ENCODE results near the gene FGF12.

Gene FGF12

GRCh38 chr3:192249516-192249915 is 477.8 kb downstream of the FGF12 start:
- H3K4me3 ChIP-seq (ENCODE audit: low read length) = no peak overlapping the region
- no peaks in the 10 kb centered on the region for H3K36me3 ChIP-seq (ENCODE audit: control insufficient read depth, insufficient read depth, low read length)
- H3K9ac ChIP-seq (ENCODE audit: low read length) = no peak overlapping the region
- no peak overlapping the region for H3K27ac ChIP-seq (ENCODE audit: low read depth, low read length)
- no peaks in the 10 kb centered on the region for H3K27me3 ChIP-seq (ENCODE audit: control insufficient read depth, insufficient read depth, low read length)
- no peaks in the 10 kb centered on the region for H3K4me1 ChIP-seq (ENCODE audit: control insufficient read depth, insufficient read depth, low read length)

GRCh38 chr3:192246847-192247559 is 480.3 kb downstream of the FGF12 start:
- H3K27ac ChIP-seq (ENCODE audit: low read depth, low read length) = no peak overlapping the region
- no peak overlapping the region for H3K9ac ChIP-seq (ENCODE audit: low read length)
- no peaks in the 10 kb centered on the region for H3K36me3 ChIP-seq (ENCODE audit: control insufficient read depth, insufficient read depth, low read length)
- H3K4me3 ChIP-seq (ENCODE audit: low read length) = no peak overlapping the region
- H3K4me1 ChIP-seq (ENCODE audit: control insufficient read depth, insufficient read depth, low read length) = no peaks in the 10 kb centered on the region
- H3K27me3 ChIP-seq (ENCODE audit: control insufficient read depth, insufficient read depth, low read length) = no peaks in the 10 kb centered on the region

- Histone ChIP-seq H3K9ac (ENCODE audit: low read length) (no peak overlapping the region), H3K36me3 (ENCODE audit: control insufficient read depth, insufficient read depth, low read length) (no peaks in the 10 kb centered on the region), H3K27ac (ENCODE audit: low read depth, low read length) (no peak overlapping the region), H3K27me3 (ENCODE audit: control insufficient read depth, insufficient read depth, low read length) (no peaks in the 10 kb centered on the region), H3K4me3 (ENCODE audit: low read length) (no peak overlapping the region), H3K4me1 (ENCODE audit: control insufficient read depth, insufficient read depth, low read length) (no peaks in the 10 kb centered on the region)
These were observed 482.8 kb downstream of the FGF12 start for GRCh38 chr3:192244591-192244990.

GRCh38 chr3:192239956-192240355 is 487.4 kb downstream of the FGF12 start:
- Histone ChIP-seq H3K4me1 (ENCODE audit: control insufficient read depth, insufficient read depth, low read length) (no peaks in the 10 kb centered on the region), H3K27ac (ENCODE audit: low read depth, low read length) (no peak overlapping the region), H3K9ac (ENCODE audit: low read length) (no peak overlapping the region), H3K36me3 (ENCODE audit: control insufficient read depth, insufficient read depth, low read length) (no peaks in the 10 kb centered on the region), H3K4me3 (ENCODE audit: low read length) (no peak overlapping the region), H3K27me3 (ENCODE audit: control insufficient read depth, insufficient read depth, low read length) (no peaks in the 10 kb centered on the region)

- Histone ChIP-seq H3K36me3 (ENCODE audit: control insufficient read depth, insufficient read depth, low read length) (no peaks in the 10 kb centered on the region), H3K27ac (ENCODE audit: low read depth, low read length) (no peak overlapping the region), H3K4me3 (ENCODE audit: low read length) (no peak overlapping the region), H3K4me1 (ENCODE audit: control insufficient read depth, insufficient read depth, low read length) (no peaks in the 10 kb centered on the region), H3K9ac (ENCODE audit: low read length) (no peak overlapping the region), H3K27me3 (ENCODE audit: control insufficient read depth, insufficient read depth, low read length) (no peaks in the 10 kb centered on the region)
These were observed 489.2 kb downstream of the FGF12 start for GRCh38 chr3:192237992-192238608.

GRCh38 chr3:192229866-192230265 is 497.5 kb downstream of the FGF12 start:
- Histone ChIP-seq H3K9ac (ENCODE audit: low read length) (no peak overlapping the region), H3K4me1 (ENCODE audit: control insufficient read depth, insufficient read depth, low read length) (no peaks in the 10 kb centered on the region), H3K27me3 (ENCODE audit: control insufficient read depth, insufficient read depth, low read length) (no peaks in the 10 kb centered on the region), H3K36me3 (ENCODE audit: control insufficient read depth, insufficient read depth, low read length) (no peaks in the 10 kb centered on the region), H3K27ac (ENCODE audit: low read depth, low read length) (no peak overlapping the region), H3K4me3 (ENCODE audit: low read length) (no peak overlapping the region)

- Histone ChIP-seq H3K27ac (ENCODE audit: low read depth, low read length) (no peak overlapping the region), H3K27me3 (ENCODE audit: control insufficient read depth, insufficient read depth, low read length) (no peaks in the 10 kb centered on the region), H3K4me3 (ENCODE audit: low read length) (no peak overlapping the region), H3K9ac (ENCODE audit: low read length) (no peak overlapping the region), H3K36me3 (ENCODE audit: control insufficient read depth, insufficient read depth, low read length) (no peaks in the 10 kb centered on the region), H3K4me1 (ENCODE audit: control insufficient read depth, insufficient read depth, low read length) (no peaks in the 10 kb centered on the region)
These were observed 502.6 kb downstream of the FGF12 start for GRCh38 chr3:192224634-192225155.

- Histone ChIP-seq H3K9ac (ENCODE audit: low read length) (no peak overlapping the region), H3K4me1 (ENCODE audit: control insufficient read depth, insufficient read depth, low read length) (no peaks in the 10 kb centered on the region), H3K4me3 (ENCODE audit: low read length) (no peak overlapping the region), H3K27ac (ENCODE audit: low read depth, low read length) (no peak overlapping the region), H3K36me3 (ENCODE audit: control insufficient read depth, insufficient read depth, low read length) (no peaks in the 10 kb centered on the region), H3K27me3 (ENCODE audit: control insufficient read depth, insufficient read depth, low read length) (no peaks in the 10 kb centered on the region)
These were observed 503.5 kb downstream of the FGF12 start for GRCh38 chr3:192223815-192224214.

- no peaks in the 10 kb centered on the region for H3K36me3 ChIP-seq (ENCODE audit: control insufficient read depth, insufficient read depth, low read length)
- H3K4me3 ChIP-seq (ENCODE audit: low read length) = no peak overlapping the region
- no peak overlapping the region for H3K9ac ChIP-seq (ENCODE audit: low read length)
- no peak overlapping the region for H3K27ac ChIP-seq (ENCODE audit: low read depth, low read length)
- H3K4me1 ChIP-seq (ENCODE audit: control insufficient read depth, insufficient read depth, low read length) = no peaks in the 10 kb centered on the region
- H3K27me3 ChIP-seq (ENCODE audit: control insufficient read depth, insufficient read depth, low read length) = no peaks in the 10 kb centered on the region
These were observed 506.4 kb downstream of the FGF12 start for GRCh38 chr3:192220915-192221314.

- Histone ChIP-seq H3K4me1 (ENCODE audit: control insufficient read depth, insufficient read depth, low read length) (no peaks in the 10 kb centered on the region), H3K4me3 (ENCODE audit: low read length) (no peak overlapping the region), H3K36me3 (ENCODE audit: control insufficient read depth, insufficient read depth, low read length) (no peaks in the 10 kb centered on the region), H3K9ac (ENCODE audit: low read length) (no peak overlapping the region), H3K27ac (ENCODE audit: low read depth, low read length) (no peak overlapping the region), H3K27me3 (ENCODE audit: control insufficient read depth, insufficient read depth, low read length) (no peaks in the 10 kb centered on the region)
These were observed 507.4 kb downstream of the FGF12 start for GRCh38 chr3:192219926-192220325.

- Histone ChIP-seq H3K27ac (ENCODE audit: low read depth, low read length) (no peak overlapping the region), H3K9ac (ENCODE audit: low read length) (no peak overlapping the region), H3K4me1 (ENCODE audit: control insufficient read depth, insufficient read depth, low read length) (no peaks in the 10 kb centered on the region), H3K27me3 (ENCODE audit: control insufficient read depth, insufficient read depth, low read length) (no peaks in the 10 kb centered on the region), H3K36me3 (ENCODE audit: control insufficient read depth, insufficient read depth, low read length) (no peaks in the 10 kb centered on the region), H3K4me3 (ENCODE audit: low read length) (no peak overlapping the region)
These were observed 511.3 kb downstream of the FGF12 start for GRCh38 chr3:192216067-192216466.

GRCh38 chr3:192212979-192213378 is 514.4 kb downstream of the FGF12 start:
- no peak overlapping the region for H3K27ac ChIP-seq (ENCODE audit: low read depth, low read length)
- H3K4me3 ChIP-seq (ENCODE audit: low read length) = no peak overlapping the region
- H3K9ac ChIP-seq (ENCODE audit: low read length) = no peak overlapping the region
- H3K36me3 ChIP-seq (ENCODE audit: control insufficient read depth, insufficient read depth, low read length) = no peaks in the 10 kb centered on the region
- no peaks in the 10 kb centered on the region for H3K4me1 ChIP-seq (ENCODE audit: control insufficient read depth, insufficient read depth, low read length)
- H3K27me3 ChIP-seq (ENCODE audit: control insufficient read depth, insufficient read depth, low read length) = no peaks in the 10 kb centered on the region

GRCh38 chr3:192212335-192212734 is 515.0 kb downstream of the FGF12 start:
- no peaks in the 10 kb centered on the region for H3K27me3 ChIP-seq (ENCODE audit: control insufficient read depth, insufficient read depth, low read length)
- H3K4me1 ChIP-seq (ENCODE audit: control insufficient read depth, insufficient read depth, low read length) = no peaks in the 10 kb centered on the region
- no peak overlapping the region for H3K9ac ChIP-seq (ENCODE audit: low read length)
- H3K36me3 ChIP-seq (ENCODE audit: control insufficient read depth, insufficient read depth, low read length) = no peaks in the 10 kb centered on the region
- no peak overlapping the region for H3K27ac ChIP-seq (ENCODE audit: low read depth, low read length)
- H3K4me3 ChIP-seq (ENCODE audit: low read length) = no peak overlapping the region

Measured in rectal smooth muscle tissue (tissue), 1 donor.